Epithelial cell of esophagus (primary cell): Measurements from ENCODE around the gene SMIM21.
A peak's percentile ranks its signal among the peaks of the same experiment; 100 is the strongest.

ENCODE experiments used
- DNase-seq: peaks from one replicate; pipeline ENCODE4 v3.0.0; 2010; ENCODE audit warnings: low read depth
- H3K4me3 ChIP-seq: 2 replicates; pipeline ENCODE4 v1.5.1; 2011; ENCODE audit warnings: mild to moderate bottlenecking, low read length, control low read depth
- TF ChIP-seq, protein P1 (sequence below): IDR thresholded peaks from 2 replicates; pipeline ENCODE4 v1.5.1; 2011; ENCODE audit warnings: low read depth, mild to moderate bottlenecking, low read length, control low read depth, inconsistent platforms; ENCODE audit not compliant: insufficient read depth; ENCODE audit errors: missing control alignments

SMIM21 gene

GRCh38 chr18:75427603-75428002, at the start of gene SMIM21:
Gene SMIM21, minus strand, starts transcription at chr18:75427703. Its CDS starts 140 bp downstream, at chr18:75427563.
- TF ChIP-seq, protein P1, sequence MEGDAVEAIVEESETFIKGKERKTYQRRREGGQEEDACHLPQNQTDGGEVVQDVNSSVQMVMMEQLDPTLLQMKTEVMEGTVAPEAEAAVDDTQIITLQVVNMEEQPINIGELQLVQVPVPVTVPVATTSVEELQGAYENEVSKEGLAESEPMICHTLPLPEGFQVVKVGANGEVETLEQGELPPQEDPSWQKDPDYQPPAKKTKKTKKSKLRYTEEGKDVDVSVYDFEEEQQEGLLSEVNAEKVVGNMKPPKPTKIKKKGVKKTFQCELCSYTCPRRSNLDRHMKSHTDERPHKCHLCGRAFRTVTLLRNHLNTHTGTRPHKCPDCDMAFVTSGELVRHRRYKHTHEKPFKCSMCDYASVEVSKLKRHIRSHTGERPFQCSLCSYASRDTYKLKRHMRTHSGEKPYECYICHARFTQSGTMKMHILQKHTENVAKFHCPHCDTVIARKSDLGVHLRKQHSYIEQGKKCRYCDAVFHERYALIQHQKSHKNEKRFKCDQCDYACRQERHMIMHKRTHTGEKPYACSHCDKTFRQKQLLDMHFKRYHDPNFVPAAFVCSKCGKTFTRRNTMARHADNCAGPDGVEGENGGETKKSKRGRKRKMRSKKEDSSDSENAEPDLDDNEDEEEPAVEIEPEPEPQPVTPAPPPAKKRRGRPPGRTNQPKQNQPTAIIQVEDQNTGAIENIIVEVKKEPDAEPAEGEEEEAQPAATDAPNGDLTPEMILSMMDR: no peak
- no peak within 1 kb of the TSS for H3K4me3 ChIP-seq
- no peak for DNase-seq

DNA sequence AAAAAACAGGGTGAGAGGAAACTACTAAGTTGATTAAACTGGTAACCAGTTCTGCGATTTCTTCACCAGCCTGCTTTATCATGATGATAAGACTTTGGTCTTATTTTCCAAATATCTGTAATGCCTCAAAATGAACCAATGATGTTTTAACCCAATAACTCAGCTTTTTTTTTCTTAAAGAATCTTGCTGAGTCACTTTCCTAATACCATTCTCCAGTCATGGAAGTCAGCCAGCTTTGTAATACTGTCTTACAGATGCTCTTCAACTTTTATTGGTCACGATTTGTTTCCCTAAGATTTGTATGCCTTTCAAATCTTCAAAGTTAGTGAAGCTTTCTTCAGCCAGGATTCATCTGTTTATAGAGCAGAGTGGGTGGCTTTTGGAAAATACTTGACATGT, 47.7 kb upstream of the SMIM21 start:
- peak; percentile 55 for DNase-seq
- H3K4me3 ChIP-seq: no peak overlapping the region

DNA sequence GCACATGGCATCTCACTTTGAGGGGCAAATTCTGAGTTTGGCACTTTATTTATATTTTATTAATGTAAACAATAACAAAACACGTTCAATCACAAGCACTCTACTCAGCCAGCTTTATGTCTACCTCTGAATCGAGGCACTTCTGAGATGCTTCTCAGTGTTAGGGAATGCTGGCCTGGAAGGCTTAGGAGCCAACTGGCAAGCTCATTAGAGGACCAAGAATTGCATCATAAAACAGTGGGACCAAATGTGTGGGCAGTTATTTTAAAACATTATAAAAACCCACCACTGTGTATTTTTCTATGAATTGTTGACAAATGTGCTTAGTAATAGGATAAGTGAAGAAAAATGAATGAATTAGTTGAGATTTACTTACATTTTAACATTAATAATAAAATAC, 46.8 kb upstream of the SMIM21 start:
- H3K4me3 ChIP-seq: no peak overlapping the region
- TF ChIP-seq, protein P1: no peak
- no peak for DNase-seq

More for the DNA sequence above, 47.7 kb upstream of the SMIM21 start:
- TF ChIP-seq, protein P1: no peak

GRCh38 chr18:75473316-75473715, 45.8 kb upstream of the SMIM21 start:
- TF ChIP-seq, protein P1: no peak
- no peak overlapping the region for H3K4me3 ChIP-seq
- DNase-seq: no peak

GRCh38 chr18:75472906-75473305, 45.4 kb upstream of the SMIM21 start:
- H3K4me3 ChIP-seq: no peak overlapping the region
- DNase-seq: no peak
- TF ChIP-seq, protein P1: no peak

- DNase-seq: no peak
- TF ChIP-seq, protein P1: no peak
- no peak overlapping the region for H3K4me3 ChIP-seq
These were observed 44.9 kb upstream of the SMIM21 start for GRCh38 chr18:75472396-75472795.

DNA sequence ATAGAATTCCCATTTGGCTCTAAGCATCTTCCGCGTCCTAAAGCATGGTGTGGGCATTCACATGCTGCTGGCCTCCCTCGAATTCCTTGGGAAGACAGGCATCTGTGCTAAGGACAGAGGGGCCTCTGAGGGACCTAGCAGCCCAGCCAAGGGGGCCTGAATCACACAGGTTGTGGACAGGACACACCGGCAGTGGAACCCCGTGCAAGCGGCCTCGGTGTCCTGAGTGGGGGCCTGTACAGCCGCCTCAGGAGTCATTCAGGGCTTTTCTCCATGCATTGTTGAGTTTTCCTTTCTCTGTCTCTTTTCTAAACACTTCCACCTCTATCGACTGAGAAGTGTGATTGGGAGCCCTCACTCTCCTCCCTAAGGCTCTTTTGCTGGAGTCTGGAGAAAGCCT, 44.3 kb upstream of the SMIM21 start:
- H3K4me3 ChIP-seq: no peak overlapping the region
- DNase-seq: no peak
- TF ChIP-seq, protein P1: no peak
